GM12878 (cell line): Measurements from ENCODE around the gene MROH2A. TPM values are rescaled to one million over a fixed set of nuclear protein-coding genes. Genes with fewer than 3 reads are reported as not detected.

Experiments used
- ATAC-seq: fragments of 200-7000 bp; cut with Tn5 transposase; 3 replicates; pipeline ENCODE4 v1.9.1; 2020; ENCODE audit warnings: mild to moderate bottlenecking, moderate library complexity
- BruUV-seq: library from RNA; stranded (reverse); fragments of 400-500 nt; replicated peaks from 2 replicates; lab custom pipeline; 2021; lab: Mats Ljungman, UMichigan
- CTCF ChIA-PET: fragments of 300-600 bp; sonication (Branson Sonifier 250); formaldehyde crosslinking; extraction: SDS; loops from one replicate; lab custom pipeline; 2021; ENCODE audit warnings: inconsistent platforms; lab: Yijun Ruan, JAX
- POLR2A ChIA-PET: fragments of 350-600 bp; formaldehyde crosslinking; extraction: SDS; loops from one replicate; lab custom pipeline; 2021; ENCODE audit warnings: inconsistent platforms; lab: Charles Lee
- RAD21 ChIA-PET: fragments of 300-600 bp; sonication (Branson Sonifier 250); formaldehyde crosslinking; loops from one replicate; lab custom pipeline; 2023; ENCODE audit warnings: antibody characterized with exemption; ENCODE audit not compliant: unreplicated experiment; lab: Charles Lee
- SMC1A ChIA-PET: fragments of 300-600 bp; sonication (Branson Sonifier 250); formaldehyde crosslinking; loops from one replicate; lab custom pipeline; 2023; ENCODE audit not compliant: unreplicated experiment, uncharacterized antibody; lab: Charles Lee
- DNase-seq: peaks from one replicate; pipeline ENCODE4 v3.0.0-alpha.2; 2011; ENCODE audit warnings: low read depth, low spot score
- FAIRE-seq: peaks from 3 replicates; lab custom pipeline; 2011; peaks lifted over from hg19 to GRCh38; lab: Jason Lieb, UNC
- H2AFZ ChIP-seq: 2 replicates; pipeline ENCODE4 v1.6.0; 2011; ENCODE audit warnings: low read depth, low read length, control low read depth; ENCODE audit not compliant: control insufficient read depth
- H3K27ac ChIP-seq: 2 replicates; pipeline ENCODE4 v1.5.1; 2011; ENCODE audit warnings: control low read depth; ENCODE audit not compliant: control insufficient read depth, insufficient read depth
- H3K27me3 ChIP-seq, 2 experiments: replicated peaks in 1 of 2; 2 replicates each; pipeline versions ENCODE4 v1.6.0 to v1.6.1; 2011; ENCODE audit warnings: low read length in 1 of 2; ENCODE audit not compliant: control insufficient read depth in 2 of 2, insufficient read depth in 2 of 2
- H3K36me3 ChIP-seq, 2 experiments: 2 replicates each; pipeline ENCODE4 v1.5.1; 2011; ENCODE audit warnings: low read length in 1 of 2; ENCODE audit not compliant: control insufficient read depth in 2 of 2, insufficient read depth in 2 of 2
- H3K4me1 ChIP-seq: 2 replicates; pipeline ENCODE4 v1.6.1; 2011; ENCODE audit warnings: mild to moderate bottlenecking, low read length, moderate library complexity, mixed read lengths; ENCODE audit not compliant: control insufficient read depth, insufficient read depth
- H3K4me2 ChIP-seq: 2 replicates; pipeline ENCODE4 v1.6.0; 2011; ENCODE audit warnings: control low read depth; ENCODE audit not compliant: control insufficient read depth, insufficient read depth
- H3K4me3 ChIP-seq: fragments of 200-600 bp; sonication (generic); 2 replicates; pipeline ENCODE4 v1.5.1; 2016
- H3K79me2 ChIP-seq: 2 replicates; pipeline ENCODE4 v1.6.0; 2011; ENCODE audit warnings: low read length; ENCODE audit not compliant: control insufficient read depth, insufficient read depth
- H3K9ac ChIP-seq: 2 replicates; pipeline ENCODE4 v1.8.0; 2011; ENCODE audit warnings: low read length, control low read depth, mixed read lengths; ENCODE audit not compliant: control insufficient read depth, insufficient read depth
- H3K9me3 ChIP-seq: replicated peaks from 3 replicates; pipeline ENCODE4 v1.5.1; 2011; ENCODE audit warnings: mild to moderate bottlenecking, low read length; ENCODE audit not compliant: control insufficient read depth, insufficient read depth
- H4K20me1 ChIP-seq: 2 replicates; pipeline ENCODE4 v1.6.0; 2011; ENCODE audit not compliant: control insufficient read depth, insufficient read depth
- ASH2L ChIP-seq: fragments of 300-600, 200-600 bp; sonication (generic); IDR thresholded peaks from 2 replicates; pipeline ENCODE4 v1.6.1; 2017; ENCODE audit warnings: low read depth, mild to moderate bottlenecking, borderline replicate concordance
- MEF2A ChIP-seq: IDR thresholded peaks from 2 replicates; pipeline ENCODE4 v1.6.1; 2011; ENCODE audit warnings: low read depth, mild to moderate bottlenecking, low read length, moderate library complexity; ENCODE audit not compliant: insufficient read depth
- PAX8 ChIP-seq: fragments of 450-650 bp; IDR thresholded peaks from 2 replicates; pipeline ENCODE4 v1.6.1; 2017; ENCODE audit warnings: mild to moderate bottlenecking, moderate library complexity
- WGBS: methylation state at CpG from one replicate; pipeline ENCODE4 v1.1.6; 2016; ENCODE audit warnings: low lambda C conversion rate; ENCODE audit not compliant: insufficient replicate concordance, insufficient coverage; ENCODE audit errors: missing lambda C conversion rate; 5-methylcytosine and 5-hydroxymethylcytosine counted together
- in situ Hi-C: fragments of 300-500 bp; cut with MboI; formaldehyde crosslinking; loops from 9 replicates; pipeline ENCODE4 v1.14.3; 2018; ENCODE audit warnings: mixed read lengths
- intact Hi-C: fragments of 100-400 bp; cut with micrococcal nuclease; formaldehyde crosslinking; loops from one replicate; pipeline ENCODE4 v1.14.2; 2022; ENCODE audit not compliant: unreplicated experiment
- polyA plus RNA-seq, 11 experiments: library from polyadenylated mRNA; depleted of rRNA in 4 of 11; unstranded in 6 of 11; stranded (reverse) in 5 of 11; fragments of >200 nt; fragmentation: Nextera tagmentation in 4 of 11; fragmentation: Illumina TruSeq in 1 of 11; extraction: Ambion mirVana in 4 of 11; extraction: Trizol in 1 of 11; gene quantifications; 1 replicate in 1 of 11; 2 replicates in 10 of 11; pipeline versions ENCODE4 v1.2.1 to v1.2.3, GENCODE V29; 2011 to 2016; ENCODE audit warnings: inconsistent platforms in 2 of 11, missing spikeins in 2 of 11, low read depth in 1 of 11
- total RNA-seq, 4 experiments: library from RNA; depleted of rRNA in 3 of 4; stranded (reverse); fragments of >200 nt in 3 of 4; fragmentation: Illumina TruSeq in 1 of 4; extraction: Trizol in 1 of 4; gene quantifications; 2 replicates each; pipeline versions ENCODE4 v1.2.1 to v1.2.3, GENCODE V29; 2013 to 2021
- TF ChIP-seq, protein P1 (sequence below): IDR thresholded peaks from 2 replicates; pipeline ENCODE4 v1.6.1; 2012; ENCODE audit warnings: improper control_type of control experiment, low read depth, low read length; ENCODE audit not compliant: insufficient replicate concordance
- TF ChIP-seq, protein P2 (sequence below): fragments of 450-650 bp; formaldehyde crosslinking; IDR thresholded peaks from 2 replicates; pipeline ENCODE4 v1.4.0; 2022; ENCODE audit warnings: mild to moderate bottlenecking, moderate library complexity
- TF ChIP-seq, protein P3 (sequence below): IDR thresholded peaks from 2 replicates; pipeline ENCODE4 v1.6.1; 2012; ENCODE audit warnings: low read depth, low read length, improper control_type of control experiment

Gene MROH2A
- total and polyA plus RNA-seq, 10 of the 15 experiments (the other 5 are each of a cell fraction or from before 2014, with no cell fraction given), result not detected

DNA sequence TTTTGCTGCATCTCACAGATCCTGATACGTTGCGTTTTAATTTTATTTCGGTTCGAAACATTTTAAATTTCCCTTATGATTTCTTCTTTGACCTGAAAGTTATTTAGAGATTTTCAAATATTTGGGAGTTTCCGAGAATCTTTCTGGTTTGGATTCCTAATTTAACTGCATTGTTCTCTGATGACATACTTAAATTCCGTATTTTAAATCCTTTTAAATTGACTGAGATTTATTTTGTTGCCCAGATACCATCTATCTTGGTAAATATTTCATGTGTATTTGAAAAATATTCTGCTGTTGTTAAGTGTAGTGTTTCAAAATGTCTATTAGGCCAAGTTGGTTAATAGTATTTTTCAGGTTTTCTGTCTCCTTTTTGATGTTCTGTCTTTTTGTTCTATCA lies 37.7 kb downstream of the MROH2A start:
- H2AFZ ChIP-seq, result no peak overlapping the region
- SMC1A ChIA-PET, result no interaction called here
- RAD21 ChIA-PET, result no interaction called here

More for the DNA sequence above, 37.7 kb downstream of the MROH2A start:
- Histone ChIP-seq H3K36me3 (no peaks in the 10 kb centered on the region), H3K9ac (no peak overlapping the region), H3K27ac (no peak overlapping the region), H3K4me2 (no peak overlapping the region), H3K9me3 (no peaks in the 10 kb centered on the region), H3K4me3 (no peak overlapping the region), H3K79me2 (no peaks in the 10 kb centered on the region), H3K27me3 (no peaks in the 10 kb centered on the region; a peak in 3 of 4 replicates), H4K20me1 (no peaks in the 10 kb centered on the region), H3K4me1 (no peaks in the 10 kb centered on the region)
- no peak for ATAC-seq
- no peak for DNase-seq
- 46% methylated on average over 6 of the region's 6 CpGs for WGBS
- no TSS peak for BruUV-seq
- CTCF ChIA-PET, result no interaction called here
- POLR2A ChIA-PET, result no interaction called here
- intact Hi-C loops, result no loop called here
- TF ChIP-seq, protein P1, sequence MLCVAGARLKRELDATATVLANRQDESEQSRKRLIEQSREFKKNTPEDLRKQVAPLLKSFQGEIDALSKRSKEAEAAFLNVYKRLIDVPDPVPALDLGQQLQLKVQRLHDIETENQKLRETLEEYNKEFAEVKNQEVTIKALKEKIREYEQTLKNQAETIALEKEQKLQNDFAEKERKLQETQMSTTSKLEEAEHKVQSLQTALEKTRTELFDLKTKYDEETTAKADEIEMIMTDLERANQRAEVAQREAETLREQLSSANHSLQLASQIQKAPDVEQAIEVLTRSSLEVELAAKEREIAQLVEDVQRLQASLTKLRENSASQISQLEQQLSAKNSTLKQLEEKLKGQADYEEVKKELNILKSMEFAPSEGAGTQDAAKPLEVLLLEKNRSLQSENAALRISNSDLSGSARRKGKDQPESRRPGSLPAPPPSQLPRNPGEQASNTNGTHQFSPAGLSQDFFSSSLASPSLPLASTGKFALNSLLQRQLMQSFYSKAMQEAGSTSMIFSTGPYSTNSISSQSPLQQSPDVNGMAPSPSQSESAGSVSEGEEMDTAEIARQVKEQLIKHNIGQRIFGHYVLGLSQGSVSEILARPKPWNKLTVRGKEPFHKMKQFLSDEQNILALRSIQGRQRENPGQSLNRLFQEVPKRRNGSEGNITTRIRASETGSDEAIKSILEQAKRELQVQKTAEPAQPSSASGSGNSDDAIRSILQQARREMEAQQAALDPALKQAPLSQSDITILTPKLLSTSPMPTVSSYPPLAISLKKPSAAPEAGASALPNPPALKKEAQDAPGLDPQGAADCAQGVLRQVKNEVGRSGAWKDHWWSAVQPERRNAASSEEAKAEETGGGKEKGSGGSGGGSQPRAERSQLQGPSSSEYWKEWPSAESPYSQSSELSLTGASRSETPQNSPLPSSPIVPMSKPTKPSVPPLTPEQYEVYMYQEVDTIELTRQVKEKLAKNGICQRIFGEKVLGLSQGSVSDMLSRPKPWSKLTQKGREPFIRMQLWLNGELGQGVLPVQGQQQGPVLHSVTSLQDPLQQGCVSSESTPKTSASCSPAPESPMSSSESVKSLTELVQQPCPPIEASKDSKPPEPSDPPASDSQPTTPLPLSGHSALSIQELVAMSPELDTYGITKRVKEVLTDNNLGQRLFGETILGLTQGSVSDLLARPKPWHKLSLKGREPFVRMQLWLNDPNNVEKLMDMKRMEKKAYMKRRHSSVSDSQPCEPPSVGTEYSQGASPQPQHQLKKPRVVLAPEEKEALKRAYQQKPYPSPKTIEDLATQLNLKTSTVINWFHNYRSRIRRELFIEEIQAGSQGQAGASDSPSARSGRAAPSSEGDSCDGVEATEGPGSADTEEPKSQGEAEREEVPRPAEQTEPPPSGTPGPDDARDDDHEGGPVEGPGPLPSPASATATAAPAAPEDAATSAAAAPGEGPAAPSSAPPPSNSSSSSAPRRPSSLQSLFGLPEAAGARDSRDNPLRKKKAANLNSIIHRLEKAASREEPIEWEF, result no peak
- TF ChIP-seq, protein P2, sequence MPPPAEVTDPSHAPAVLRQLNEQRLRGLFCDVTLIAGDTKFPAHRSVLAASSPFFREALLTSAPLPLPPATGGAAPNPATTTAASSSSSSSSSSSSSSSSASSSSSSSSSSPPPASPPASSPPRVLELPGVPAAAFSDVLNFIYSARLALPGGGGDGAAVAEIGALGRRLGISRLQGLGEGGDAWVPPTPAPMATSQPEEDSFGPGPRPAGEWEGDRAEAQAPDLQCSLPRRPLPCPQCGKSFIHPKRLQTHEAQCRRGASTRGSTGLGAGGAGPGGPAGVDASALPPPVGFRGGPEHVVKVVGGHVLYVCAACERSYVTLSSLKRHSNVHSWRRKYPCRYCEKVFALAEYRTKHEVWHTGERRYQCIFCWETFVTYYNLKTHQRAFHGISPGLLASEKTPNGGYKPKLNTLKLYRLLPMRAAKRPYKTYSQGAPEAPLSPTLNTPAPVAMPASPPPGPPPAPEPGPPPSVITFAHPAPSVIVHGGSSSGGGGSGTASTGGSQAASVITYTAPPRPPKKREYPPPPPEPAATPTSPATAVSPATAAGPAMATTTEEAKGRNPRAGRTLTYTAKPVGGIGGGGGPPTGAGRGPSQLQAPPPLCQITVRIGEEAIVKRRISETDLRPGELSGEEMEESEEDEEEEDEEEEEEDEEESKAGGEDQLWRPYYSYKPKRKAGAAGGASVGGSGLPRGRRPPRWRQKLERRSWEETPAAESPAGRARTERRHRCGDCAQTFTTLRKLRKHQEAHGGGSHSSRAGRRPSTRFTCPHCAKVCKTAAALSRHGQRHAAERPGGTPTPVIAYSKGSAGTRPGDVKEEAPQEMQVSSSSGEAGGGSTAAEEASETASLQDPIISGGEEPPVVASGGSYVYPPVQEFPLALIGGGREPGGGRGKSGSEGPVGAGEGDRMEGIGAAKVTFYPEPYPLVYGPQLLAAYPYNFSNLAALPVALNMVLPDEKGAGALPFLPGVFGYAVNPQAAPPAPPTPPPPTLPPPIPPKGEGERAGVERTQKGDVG (CRISPR knock-in tag), result no peak
- TF ChIP-seq, protein P3, sequence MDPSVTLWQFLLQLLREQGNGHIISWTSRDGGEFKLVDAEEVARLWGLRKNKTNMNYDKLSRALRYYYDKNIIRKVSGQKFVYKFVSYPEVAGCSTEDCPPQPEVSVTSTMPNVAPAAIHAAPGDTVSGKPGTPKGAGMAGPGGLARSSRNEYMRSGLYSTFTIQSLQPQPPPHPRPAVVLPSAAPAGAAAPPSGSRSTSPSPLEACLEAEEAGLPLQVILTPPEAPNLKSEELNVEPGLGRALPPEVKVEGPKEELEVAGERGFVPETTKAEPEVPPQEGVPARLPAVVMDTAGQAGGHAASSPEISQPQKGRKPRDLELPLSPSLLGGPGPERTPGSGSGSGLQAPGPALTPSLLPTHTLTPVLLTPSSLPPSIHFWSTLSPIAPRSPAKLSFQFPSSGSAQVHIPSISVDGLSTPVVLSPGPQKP, result no peak
- TF ChIP-seq PAX8 (no peak), ASH2L (no peak), MEF2A (no peak)
- in situ Hi-C loops, result no loop called here
- FAIRE-seq, result no peak
